ENCODE measurements around the gene VAV2.

Gene VAV2

DNA sequence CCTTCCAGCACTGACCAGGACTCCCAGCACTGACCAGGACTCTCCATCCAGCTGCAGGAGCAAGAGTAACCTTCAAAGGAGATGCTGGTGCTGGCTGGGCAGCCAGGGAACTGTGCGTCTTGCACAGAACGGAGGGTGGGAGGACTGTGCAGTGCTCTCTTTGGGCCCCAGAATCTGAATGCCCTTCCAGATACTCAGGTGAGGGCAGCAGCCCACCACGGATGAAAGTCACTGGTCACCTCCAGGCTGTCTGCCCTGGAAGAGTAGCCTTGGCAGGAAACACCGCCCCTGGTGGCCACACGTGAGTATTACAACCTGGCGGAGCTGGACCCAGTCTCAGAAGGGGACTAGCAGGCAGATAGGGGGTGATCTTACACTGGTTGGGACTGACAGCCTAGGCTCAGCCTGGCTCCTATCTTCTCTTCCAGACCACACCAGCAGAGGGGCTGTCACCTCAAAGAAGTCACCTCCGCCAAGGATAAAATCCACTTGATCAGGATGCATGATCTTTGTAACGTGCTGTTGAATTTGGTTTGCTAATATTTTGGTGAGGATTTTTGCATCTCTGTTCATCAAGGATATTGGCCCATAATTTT is 249.2 kb downstream of the VAV2 start:
- peak; percentile 48 to 68 (median 61) for DNase-seq (ENCODE audit: low read depth in 3 of 3)

DNA sequence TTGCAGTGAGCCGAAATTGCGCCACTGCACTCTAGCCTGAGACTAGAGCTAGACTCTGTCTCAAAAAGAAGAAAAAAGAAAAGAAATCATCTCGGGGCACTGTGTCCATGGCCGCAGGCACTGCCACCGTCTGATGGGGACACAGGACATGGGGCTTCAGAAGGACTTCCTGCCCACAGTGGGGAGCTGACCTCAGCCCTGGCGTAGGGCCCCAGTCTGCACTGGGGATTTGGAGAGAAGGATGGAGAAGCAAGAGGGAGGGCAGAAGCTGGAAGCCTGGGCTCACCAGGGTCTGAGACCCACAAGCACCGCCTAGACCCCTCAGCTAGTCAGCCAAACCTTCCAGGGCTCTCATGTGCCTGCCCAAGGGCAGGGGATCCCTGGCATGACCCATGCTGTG is 249.9 kb downstream of the VAV2 start:
- no peak for DNase-seq (ENCODE audit: low read depth in 3 of 3)

DNA sequence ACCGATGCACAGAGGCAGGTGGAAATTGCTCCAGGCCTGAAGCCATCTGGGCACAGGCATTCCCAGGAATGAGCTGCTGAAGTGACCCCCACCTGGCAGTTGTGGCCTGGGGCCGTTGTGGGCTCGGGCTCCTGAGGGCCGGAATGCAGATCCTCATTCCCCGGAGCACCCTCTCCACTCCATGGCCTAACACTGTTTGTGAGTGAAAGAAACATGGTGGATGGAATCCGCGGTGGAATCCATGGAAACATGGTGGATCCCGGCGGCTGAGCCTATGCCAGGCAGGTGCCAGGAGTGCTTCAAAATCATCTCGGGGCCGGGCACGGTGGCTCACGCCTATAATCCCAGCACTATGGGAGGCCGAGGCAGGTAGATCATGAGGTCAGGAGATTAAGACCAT is 250.4 kb downstream of the VAV2 start:
- no peak for DNase-seq (ENCODE audit: low read depth in 3 of 3)

DNA sequence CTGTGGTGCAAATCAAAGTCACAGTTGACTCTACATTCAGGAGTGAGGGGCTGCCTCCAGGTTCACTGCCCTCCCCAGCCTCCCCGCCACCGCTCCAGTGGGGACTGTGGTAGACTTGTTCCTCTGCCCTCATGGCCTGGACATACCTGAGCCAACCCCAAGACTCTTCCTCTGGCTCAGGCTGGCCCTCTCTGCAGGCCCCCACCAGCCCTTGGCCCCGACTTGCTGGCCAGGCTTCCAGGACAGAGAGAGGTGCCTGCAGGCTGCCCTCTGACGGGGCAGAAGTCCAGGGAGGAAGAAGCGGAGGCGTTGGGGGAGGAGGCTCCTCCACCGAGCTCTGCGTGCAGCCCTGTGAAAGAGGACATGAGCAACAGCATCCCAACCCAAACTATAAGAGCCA is 251.2 kb downstream of the VAV2 start:
- DNase-seq (ENCODE audit: low read depth in 3 of 3): no peak

DNA sequence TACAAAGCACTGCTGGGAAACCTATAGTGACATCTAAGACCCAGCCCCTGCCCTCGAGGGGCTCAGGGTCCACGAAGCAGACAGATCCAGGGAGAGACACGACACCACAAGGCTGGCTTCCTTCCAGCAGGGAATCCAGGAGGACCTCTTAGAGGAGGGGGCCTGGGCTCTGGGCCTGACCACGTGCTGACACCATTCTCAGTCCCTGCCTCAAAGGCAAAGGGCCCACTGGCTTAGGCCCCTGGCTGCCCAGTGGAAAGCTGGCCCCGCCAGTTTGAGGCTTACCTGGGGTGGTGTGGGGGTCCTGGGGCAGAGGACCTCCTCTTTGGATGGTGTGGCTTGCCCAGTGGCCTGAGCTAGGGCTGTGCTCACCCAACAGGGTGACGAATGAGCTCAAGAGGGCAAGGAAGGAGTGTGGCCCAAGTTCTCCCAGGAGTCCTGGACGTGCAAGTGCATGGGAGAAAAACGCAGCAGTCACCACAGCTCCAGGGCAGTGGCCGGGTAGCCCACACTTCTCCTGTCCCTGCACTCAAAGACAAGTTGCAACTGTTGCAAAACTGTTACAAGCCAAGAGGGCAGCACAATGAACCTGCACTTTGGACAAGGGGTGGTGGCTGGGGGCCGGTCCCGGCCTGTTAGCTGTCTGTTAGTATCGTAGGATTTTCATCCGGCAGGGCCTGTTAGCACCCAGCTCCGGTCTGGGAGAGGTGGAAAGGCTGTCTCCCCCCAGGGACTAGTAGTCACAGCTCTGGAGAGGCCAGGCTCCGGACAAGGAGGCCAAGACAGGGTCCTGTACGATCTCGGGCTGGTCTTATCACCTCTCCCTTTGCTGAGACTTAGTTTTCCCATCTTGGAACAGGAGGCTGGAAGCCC is 252.5 kb downstream of the VAV2 start:
- DNase-seq (ENCODE audit: low read depth in 3 of 3): no peak

DNA sequence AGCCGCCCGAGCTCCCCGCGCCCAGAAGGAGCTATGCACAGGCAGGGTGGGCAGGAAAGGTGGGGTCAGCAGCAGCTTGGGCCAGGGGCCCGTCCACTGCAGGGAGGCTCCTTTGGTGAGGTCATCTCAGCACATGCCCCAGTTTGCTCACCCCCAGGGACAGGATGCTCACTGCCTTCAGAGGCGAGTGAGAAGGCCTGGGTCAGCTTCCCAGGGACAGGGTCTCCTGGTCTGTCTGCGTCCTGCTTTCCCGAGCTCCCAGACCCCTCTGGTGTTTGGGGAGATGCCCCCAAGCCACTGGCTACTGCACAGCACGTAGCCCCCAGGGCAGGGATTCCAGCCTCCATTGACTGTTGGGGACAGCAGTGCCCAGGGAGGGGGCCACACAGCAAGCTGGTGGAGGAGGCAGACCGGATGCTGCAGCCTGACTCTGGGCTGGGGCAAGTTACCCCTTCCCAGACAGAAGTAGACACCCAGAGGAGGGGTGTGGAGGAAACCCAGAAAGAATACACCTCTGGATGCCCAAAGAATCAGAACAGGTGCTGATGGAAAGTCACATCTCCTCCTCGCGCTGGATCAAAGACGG is 253.4 kb downstream of the VAV2 start:
- no peak for DNase-seq (ENCODE audit: low read depth in 3 of 3)

DNA sequence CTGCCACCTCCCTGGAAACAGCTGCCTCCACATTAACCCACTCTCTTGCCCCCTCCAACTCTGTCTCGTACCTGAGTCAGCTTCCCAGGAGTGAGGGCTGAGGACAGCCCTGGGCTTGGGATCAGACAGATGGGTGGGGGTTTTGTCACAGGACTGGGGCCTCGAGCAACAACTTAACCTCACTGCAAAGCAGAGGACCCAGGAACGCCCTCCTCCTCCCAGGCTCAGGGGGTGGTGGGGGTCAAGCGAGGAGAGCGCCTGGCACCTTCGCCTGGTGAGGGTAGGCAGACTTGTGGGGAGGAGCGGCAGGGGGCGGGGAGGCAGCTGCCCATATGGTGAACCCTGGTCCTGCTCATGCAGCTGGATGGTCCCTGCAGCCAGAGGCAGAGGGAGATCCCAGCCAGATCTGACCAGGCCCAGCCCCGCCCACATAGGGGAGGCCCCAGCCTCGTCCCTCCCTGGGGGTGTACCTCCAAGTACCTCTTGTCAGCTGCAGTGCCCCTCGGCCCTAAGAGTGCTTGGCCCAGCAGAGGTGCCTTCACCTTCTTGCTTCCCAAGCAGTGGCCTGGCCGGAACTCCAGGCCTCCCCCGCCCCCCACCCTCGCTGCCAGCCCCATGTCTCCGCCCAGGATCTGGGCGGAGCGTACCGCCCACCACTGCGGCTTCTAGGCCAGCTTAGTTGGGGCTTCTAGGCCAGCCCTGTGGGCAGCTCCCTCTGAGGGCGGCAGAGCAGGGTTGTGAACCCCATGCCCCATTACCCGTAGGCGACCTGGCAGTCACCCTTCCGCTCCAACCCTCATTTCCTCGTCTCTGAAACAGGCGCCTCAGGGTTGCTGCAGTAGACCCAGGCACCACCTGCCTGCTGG is 254.1 kb downstream of the VAV2 start, which contains the start of gene SARDH:
Gene SARDH, minus strand, starts transcription at position 579 of the 866 bp plus-strand sequence. CDS start 4,179 bp downstream, outside the sequence.
- DNase-seq (ENCODE audit: low read depth in 3 of 3): peak in 1 of 3 experiments; percentile 41

DNA sequence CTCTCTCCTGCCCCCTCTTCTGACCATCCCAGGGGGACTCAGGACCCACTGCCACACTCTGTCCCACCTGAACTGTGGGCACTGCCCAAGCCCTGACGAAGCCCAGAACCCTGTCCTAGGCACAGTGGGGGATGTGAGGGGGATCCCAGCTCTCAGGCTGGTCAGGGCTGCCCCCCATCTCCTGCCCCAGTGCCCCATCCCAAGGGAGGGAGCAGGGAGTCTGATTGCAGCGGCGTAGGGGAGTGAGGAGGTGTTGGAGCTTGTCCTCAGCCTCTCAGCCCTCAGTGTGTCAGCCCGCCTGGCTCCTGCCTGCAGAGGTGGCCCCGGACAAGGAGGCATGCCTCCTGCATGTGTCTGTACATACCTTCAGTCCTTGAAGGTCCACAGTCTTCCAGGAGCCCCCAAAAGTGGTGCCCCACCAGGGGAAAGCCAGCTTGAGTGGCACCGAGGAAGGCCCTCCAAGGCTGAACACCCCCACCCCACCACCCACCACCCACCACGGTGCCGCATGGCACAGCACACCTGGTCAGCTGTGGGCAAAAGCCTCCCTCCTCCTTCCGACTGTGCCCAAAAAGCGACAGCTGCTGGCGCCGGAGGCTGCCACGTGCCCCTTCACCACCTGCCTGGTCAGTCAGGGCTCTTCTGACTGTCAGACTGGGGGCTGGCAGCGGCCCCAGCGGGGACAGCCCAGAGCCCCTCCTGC is 254.9 kb downstream of the VAV2 start:
- DNase-seq (ENCODE audit: low read depth in 3 of 3): no peak

DNA sequence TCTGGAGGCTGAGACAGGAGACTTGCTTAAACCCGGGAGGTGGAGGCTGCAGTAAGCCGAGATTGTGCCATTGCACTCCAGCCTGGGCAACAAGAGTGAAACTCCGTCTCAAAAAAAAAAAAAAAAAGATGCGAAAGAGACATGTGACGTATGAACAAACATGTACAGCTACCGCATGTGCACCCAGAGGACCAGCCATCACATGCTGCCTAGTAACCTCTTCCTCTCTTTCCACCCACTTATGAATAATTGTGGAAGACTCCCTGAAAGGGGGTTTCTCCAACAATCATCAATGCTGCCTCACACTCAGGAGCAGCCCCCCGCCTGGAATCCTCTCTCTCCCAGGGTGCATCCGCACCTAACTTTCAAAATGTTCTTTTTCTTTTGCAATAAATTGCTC is 256.2 kb downstream of the VAV2 start:
- no peak for DNase-seq (ENCODE audit: low read depth in 3 of 3)

DNA sequence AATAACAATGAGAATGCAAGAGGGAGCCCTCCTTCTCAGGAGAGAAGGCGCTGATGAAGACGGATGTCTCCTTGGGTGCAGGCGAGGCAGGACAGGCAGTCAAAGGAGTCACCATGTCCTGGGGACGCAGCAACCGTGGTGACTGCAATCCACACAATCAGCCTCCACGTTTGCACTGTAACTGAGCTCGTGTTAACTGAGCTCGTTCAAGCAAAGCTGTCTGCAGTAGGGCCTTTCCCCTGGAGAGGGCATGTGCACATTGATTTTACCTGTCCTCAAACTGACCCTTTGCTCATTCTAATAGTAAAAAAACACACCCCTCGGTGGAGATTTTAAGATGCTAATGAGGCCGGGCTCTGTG is 256.7 kb downstream of the VAV2 start:
- DNase-seq (ENCODE audit: low read depth in 3 of 3): no peak

DNA sequence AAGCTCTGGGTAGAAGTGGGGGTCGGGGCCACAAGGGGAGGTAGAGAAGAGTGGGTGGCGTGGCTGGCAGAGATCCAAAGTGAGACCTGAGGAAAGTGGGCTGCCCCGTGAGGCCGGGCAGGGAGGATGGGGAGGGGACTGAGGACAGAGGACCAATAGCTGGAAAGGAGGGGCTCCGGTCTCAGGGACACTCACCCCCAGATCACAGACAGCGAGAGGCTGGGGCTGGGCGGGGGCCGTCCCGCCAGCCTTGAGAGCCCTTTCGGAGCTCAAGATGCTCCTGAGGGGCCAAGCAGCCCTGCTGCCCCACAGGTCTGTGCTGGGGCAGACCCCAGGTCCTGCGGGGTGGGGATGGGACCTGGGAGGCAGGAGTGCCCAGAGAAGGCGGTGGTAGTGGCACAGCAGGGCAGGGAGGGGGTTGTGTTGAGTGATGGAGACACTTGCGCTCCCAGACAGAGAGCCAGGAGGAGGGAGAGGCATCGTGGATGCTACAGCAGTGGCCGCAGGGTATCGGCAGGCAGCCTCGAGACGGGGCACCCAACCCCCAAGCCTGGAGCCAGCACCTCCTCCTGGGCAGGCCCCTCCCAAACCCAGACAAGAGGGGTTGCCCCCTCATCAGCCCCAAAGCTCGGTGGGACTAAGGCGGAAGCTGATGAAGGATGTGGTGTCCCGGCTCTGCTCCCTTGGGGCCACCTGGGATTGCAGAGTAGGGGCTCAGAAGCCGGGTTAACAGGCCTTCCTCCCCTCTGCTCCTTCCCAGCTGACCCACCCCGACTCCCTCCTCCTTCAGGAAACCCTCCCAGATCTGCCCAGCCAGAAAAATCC is 257.3 kb downstream of the VAV2 start:
- DNase-seq (ENCODE audit: low read depth in 3 of 3): no peak

DNA sequence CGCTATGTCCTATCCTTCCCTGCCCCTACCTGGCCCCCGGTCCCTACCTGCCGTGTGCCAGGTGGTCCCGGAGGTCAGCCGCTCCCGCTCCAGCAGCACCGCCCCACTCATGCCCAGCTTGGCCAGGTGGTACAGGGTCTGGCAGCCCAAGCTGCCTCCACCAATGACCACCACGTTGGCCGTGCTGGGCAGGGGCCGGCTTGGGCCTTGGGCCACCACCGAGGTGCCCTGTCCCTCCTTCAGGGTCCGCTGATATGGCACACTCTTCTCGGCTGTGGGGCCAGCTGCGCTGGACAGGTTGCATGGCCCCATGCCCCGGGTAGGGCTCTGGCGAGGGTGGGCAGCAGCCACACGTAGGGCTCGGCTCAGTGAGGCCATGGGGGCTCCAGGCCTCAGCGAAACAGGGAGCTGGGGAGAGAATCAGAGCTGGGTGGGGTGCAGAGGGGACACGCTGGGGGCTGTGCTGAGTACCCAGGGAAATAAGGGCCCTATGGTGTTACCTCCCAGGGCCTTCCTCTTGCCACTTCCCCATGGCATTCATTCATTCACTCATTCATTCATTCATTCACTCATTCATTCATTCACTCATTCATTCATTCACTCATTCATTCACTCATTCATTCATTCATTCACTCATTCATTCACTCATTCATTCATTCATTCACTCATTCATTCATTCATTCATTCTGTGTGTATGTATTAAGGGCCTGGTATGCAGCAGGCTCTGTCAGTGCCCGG is 258.2 kb downstream of the VAV2 start:
- DNase-seq (ENCODE audit: low read depth in 3 of 3): no peak

DNA sequence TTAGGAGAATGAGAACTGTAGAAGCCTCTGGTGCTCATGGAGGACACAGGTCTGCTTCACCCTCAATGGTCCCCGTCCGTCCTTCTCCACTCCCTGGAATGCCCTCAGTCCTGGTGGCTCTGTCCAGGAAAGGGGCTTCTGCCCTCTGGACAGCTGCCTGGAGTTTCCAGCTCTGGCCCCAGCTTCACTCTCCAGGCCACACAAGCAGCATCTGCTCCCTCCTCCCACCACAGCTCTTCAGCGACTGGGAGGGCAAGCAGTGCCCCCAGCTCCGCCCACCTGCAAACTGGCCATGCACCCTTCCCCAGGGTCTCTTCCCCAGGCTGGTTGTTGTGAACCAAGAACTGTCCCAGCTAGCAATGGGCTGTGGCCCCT is 258.7 kb downstream of the VAV2 start:
- no peak for DNase-seq (ENCODE audit: low read depth in 3 of 3)

DNA sequence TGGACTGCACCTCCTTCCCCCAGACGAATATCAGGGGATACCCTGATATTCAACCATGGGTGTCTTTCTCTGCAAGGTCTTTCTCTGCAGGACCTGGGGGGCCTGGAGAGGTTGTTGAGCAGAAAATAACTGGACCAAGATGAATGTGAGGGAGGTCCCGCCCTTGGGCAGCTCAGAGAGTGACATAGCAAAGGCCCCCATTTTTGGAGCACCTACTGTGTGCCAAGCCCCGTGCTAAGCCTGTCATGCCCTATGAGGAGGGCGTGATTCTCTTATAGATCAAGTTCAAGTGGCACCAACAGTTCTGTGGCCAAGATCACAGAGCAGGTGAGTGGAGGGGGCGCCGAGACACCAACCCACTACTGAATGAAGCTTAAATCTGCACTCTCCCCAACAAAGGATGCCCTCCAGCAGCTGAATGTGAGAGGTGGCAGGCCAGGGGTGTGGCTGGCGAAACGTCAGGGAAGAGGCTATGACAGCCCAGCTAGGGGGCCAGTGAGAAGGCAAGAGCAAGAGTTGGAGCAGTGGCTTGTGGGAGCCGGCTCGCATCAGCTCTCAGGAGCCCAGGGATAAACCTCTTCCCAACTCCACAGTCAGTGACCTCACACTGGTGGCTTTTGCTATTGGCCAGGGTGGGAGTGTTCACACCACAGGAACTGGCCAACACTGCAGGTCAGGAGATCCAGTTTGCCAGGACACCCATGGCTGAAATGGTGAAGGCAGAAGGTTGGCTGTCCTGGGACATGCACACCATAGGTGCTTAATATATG is 259.3 kb downstream of the VAV2 start:
- DNase-seq (ENCODE audit: low read depth in 3 of 3): no peak

DNA sequence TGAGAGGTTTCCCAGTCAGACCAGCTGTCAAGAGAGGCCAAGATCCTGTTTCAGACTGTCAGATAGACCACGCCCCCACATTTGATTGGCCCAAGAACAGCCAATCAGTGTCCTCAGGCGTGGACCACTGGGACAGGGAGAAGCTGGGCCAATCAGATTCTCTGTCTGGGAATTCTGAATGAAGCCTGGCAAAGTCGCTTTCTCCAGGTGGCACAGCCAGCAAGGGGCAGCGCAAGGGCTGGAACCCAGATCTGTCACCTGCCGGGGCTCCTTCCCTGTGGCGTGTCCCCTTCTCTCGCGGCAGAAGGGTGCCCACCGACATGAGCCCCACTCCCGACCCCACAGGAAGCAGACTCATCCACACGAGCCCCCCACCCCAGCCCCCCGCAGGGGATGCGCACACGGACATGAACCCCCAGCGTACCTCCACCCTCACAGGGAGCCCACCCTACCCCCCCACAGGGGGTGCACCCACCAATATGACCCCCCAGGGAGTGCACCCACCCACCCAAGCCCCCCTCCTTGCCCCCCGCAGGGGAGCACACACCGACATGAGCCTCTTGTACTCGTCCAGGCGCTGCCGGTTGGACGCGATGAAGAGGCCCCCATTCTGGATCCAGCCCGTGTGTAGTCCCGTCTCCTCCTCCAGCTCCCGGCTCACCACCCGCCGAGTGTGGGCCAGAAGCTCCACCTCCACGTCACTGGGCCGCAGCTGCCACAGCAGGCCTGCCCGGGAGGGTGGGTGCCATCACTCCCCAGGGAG is 260.1 kb downstream of the VAV2 start:
- DNase-seq (ENCODE audit: low read depth in 3 of 3): no peak

DNA sequence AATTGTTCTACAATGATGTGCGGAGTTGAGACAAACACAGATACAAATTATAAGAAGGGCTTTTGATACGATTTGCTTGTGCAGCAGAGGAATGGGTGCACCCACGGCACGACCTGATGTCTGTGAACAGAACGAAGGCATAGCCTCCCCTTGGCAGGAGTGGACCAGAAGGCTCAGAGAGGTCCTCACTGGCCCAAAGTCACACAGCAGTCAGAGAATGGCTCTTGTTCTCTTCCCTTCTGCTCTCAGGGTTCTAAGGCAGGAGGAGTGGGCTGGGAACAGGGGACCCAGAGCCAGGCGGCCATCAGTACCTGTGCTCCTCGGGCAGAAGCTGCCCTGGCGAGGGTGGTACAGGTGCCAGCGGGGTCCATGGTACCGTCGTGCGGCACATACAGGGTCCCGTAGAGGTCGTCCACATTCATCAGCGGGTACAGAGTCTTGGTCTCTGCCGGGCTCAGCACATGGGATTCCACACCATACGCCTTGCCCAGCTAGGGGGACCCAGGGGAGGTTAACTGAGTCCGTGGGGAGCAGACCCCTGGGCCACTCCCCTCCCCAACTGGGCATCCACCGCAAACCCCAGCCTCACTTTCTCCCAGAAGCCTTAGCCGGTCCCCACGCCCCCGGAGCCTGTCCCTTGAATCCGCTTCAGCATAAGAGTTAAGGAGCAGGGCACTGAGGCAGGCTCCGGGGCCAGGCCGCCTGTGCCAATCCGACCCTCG is 261.0 kb downstream of the VAV2 start:
- DNase-seq (ENCODE audit: low read depth in 3 of 3): no peak

DNA sequence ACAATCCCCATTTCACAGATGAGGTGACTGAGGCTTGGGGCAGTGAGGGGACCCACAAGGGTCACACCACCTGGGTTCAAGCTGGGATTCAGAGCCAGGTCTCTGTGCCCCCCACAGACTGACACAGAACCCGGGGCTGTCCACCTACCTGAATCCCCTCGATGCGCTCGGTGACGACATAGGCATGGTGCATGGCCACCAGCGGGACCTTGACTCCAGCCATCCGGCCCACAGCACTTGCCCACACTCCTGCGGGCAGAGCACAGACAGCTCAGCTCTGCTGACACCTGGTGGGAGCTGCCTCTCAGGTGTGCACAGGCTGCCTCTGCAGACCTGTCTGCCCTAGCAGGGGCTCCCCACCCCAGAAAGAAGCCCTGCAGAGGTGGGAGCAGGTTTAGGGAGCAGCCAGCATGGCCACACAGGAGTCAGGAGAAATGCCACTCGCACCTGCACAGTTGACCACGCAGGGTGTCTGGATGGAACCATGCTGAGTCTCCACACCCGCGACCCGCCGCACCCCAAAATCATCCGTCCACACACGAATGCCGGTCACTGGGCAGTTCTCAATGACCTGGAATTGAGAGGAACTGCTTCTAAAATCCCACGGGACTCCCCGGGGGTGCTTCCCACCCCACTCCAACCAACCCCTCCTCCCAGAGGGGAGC is 262.4 kb downstream of the VAV2 start:
- no peak for DNase-seq (ENCODE audit: low read depth in 3 of 3)
